Suprapubic skin (tissue), 4 donors: ENCODE data around the gene SPAG8. TPM values are rescaled to one million over a fixed set of nuclear protein-coding genes. Genes with fewer than 3 reads are reported as not detected.

Source experiments
- DNase-seq, 2 donors: peaks; one replicate each; pipeline ENCODE4 v3.0.0-alpha.2; 2019; ENCODE audit warnings: low spot score in 2 of 2
- H3K27ac ChIP-seq: fragments of 200-600 bp; sonication (generic); one replicate; pipeline ENCODE4 v1.5.1; 2019
- H3K27me3 ChIP-seq: fragments of 200-600 bp; sonication (generic); one replicate; pipeline ENCODE4 v1.5.1; 2019
- H3K36me3 ChIP-seq: fragments of 200-600 bp; sonication (generic); one replicate; pipeline ENCODE4 v1.5.1; 2019
- H3K4me1 ChIP-seq: fragments of 200-600 bp; sonication (generic); one replicate; pipeline ENCODE4 v1.5.1; 2019
- H3K4me3 ChIP-seq: fragments of 200-600 bp; sonication (generic); one replicate; pipeline ENCODE4 v1.5.1; 2019; ENCODE audit warnings: mild to moderate bottlenecking
- H3K9me3 ChIP-seq: fragments of 200-600 bp; sonication (generic); one replicate; pipeline ENCODE4 v1.5.1; 2019
- EP300 ChIP-seq: sonication (generic); formaldehyde crosslinking; IDR thresholded peaks from one replicate; pipeline ENCODE4 v1.6.1; 2017; ENCODE audit warnings: antibody characterized with exemption
- POLR2A ChIP-seq, 2 donors: fragments of 450-650 bp; IDR thresholded peaks; one replicate each; pipeline ENCODE4 v1.6.1; 2017; ENCODE audit warnings: antibody characterized with exemption in 2 of 2, mild to moderate bottlenecking in 2 of 2, moderate library complexity in 2 of 2
- POLR2AphosphoS5 ChIP-seq, 3 donors: sonication (generic); formaldehyde crosslinking; IDR thresholded peaks; one replicate each; pipeline ENCODE4 v1.6.1; 2017; ENCODE audit warnings: antibody characterized with exemption in 3 of 3
- WGBS: methylation state at CpG from one replicate; pipeline ENCODE4 v1.1.5; 2018; 5-methylcytosine and 5-hydroxymethylcytosine counted together
- total RNA-seq, 4 donors: library from RNA; depleted of rRNA; stranded (reverse); fragments of >200 nt; gene quantifications; one replicate each; pipeline ENCODE4 v1.1.0, GENCODE V29; 2016
- TF ChIP-seq, protein P1 (sequence below), 2 donors: fragments of 200-600 bp in 1 of 2; fragments of 450-650 bp in 1 of 2; sonication (generic) in 1 of 2; IDR thresholded peaks; one replicate each; pipeline ENCODE4 v1.5.1; 2016 to 2019; ENCODE audit warnings: antibody characterized with exemption in 2 of 2, mild to moderate bottlenecking in 1 of 2, moderate library complexity in 1 of 2

SPAG8 gene
- total RNA-seq, result under 1 TPM in 3 of 4 donors, not detected in 1; 0.47 to 0.53 (median 0.52) TPM

GRCh38 chr9:35812025-35812602 is at the start of gene SPAG8:
Gene SPAG8, minus strand, starts transcription at chr9:35812262. Its CDS starts 115 bp downstream, at chr9:35812147.
- DNase-seq, result peak; percentile 95 to 96
- Histone ChIP-seq H3K9me3 (no peaks in the 10 kb centered on the region), H3K4me1 (peaks cover 36% of the 10 kb centered on the region), H3K36me3 (peaks cover 11% of the 10 kb centered on the region), H3K27me3 (no peaks in the 10 kb centered on the region), H3K4me3 (peak within 1 kb of the TSS; percentile 55), H3K27ac (peak within 1 kb of the TSS; percentile 62)
- 4% methylated on average over 13 of the region's 28 CpGs for WGBS
- TF ChIP-seq, protein P1, sequence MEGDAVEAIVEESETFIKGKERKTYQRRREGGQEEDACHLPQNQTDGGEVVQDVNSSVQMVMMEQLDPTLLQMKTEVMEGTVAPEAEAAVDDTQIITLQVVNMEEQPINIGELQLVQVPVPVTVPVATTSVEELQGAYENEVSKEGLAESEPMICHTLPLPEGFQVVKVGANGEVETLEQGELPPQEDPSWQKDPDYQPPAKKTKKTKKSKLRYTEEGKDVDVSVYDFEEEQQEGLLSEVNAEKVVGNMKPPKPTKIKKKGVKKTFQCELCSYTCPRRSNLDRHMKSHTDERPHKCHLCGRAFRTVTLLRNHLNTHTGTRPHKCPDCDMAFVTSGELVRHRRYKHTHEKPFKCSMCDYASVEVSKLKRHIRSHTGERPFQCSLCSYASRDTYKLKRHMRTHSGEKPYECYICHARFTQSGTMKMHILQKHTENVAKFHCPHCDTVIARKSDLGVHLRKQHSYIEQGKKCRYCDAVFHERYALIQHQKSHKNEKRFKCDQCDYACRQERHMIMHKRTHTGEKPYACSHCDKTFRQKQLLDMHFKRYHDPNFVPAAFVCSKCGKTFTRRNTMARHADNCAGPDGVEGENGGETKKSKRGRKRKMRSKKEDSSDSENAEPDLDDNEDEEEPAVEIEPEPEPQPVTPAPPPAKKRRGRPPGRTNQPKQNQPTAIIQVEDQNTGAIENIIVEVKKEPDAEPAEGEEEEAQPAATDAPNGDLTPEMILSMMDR (IDR thresholded peaks at IDR 0.05), result no peak
- TF ChIP-seq POLR2A (IDR thresholded peaks at IDR 0.05) (no peak), EP300 (no peak), POLR2AphosphoS5 (IDR thresholded peaks at IDR 0.05) (no peak)

DNA sequence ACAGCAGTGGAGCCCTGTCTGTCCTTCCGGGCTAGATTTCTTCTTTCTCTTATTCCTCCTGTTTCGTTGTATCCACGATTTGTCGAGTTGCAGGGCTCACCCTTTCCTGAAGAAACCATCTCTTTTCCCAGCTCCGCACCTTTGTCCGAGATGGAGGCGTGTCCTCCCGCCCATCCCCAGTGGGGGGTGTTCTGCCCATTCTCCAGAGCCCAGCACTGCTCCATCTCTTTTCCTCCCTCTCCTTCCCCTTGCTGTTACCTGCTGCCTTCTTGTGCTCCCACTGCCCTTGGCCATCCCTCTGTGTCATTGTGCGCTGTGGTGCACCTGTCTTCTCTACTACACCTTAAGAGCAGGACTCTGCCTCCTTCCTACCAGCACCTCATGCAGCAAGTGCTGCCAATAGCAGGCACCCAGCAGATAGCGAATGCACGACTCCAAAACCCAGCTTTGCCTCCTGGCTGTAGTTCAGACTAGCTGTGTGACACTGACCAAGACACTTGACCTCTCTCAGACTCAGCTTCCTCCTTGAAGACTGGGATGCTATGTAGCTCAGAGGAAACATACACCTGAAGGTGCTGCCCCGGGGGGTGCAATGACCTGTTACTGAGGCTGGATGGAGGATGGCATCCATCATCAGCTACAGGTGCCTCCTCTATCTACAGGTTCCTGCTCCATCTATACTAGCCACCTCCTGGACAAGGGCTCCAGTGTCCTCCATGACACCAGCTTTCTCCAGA is 49.3 kb upstream of the SPAG8 start:
- no peaks in the 10 kb centered on the region for H3K36me3 ChIP-seq
- no peak for DNase-seq
- no peaks in the 10 kb centered on the region for H3K9me3 ChIP-seq
- no peak overlapping the region for H3K4me3 ChIP-seq
- peaks cover 3% of the 10 kb centered on the region for H3K4me1 ChIP-seq
- no peak overlapping the region for H3K27ac ChIP-seq
- peaks cover 15% of the 10 kb centered on the region for H3K27me3 ChIP-seq
- TF ChIP-seq POLR2AphosphoS5 (IDR thresholded peaks at IDR 0.05), result no peak
- TF ChIP-seq, protein P1 (IDR thresholded peaks at IDR 0.05), result no peak
- TF ChIP-seq POLR2A (IDR thresholded peaks at IDR 0.05), result no peak
- no peak for TF ChIP-seq EP300
- 70% methylated on average over 12 of the region's 12 CpGs for WGBS

GRCh38 chr9:35859990-35860339 is 47.9 kb upstream of the SPAG8 start:
- 42% methylated on average over 3 of the region's 3 CpGs for whole genome bisulfite sequencing

GRCh38 chr9:35859310-35859989 is 47.4 kb upstream of the SPAG8 start:
- Histone ChIP-seq H3K36me3 (no peaks in the 10 kb centered on the region), H3K4me1 (peaks cover 3% of the 10 kb centered on the region), H3K4me3 (no peak overlapping the region), H3K27ac (no peak overlapping the region), H3K27me3 (peaks cover 15% of the 10 kb centered on the region), H3K9me3 (no peaks in the 10 kb centered on the region)
- TF ChIP-seq, protein P1 (IDR thresholded peaks at IDR 0.05), result no peak
- no peak for TF ChIP-seq EP300
- TF ChIP-seq POLR2A (IDR thresholded peaks at IDR 0.05), result no peak
- no peak for DNase-seq
- WGBS, result 55% methylated on average over 14 of the region's 16 CpGs

More at GRCh38 chr9:35859990-35860339, 47.9 kb upstream of the SPAG8 start:
- TF ChIP-seq POLR2A (IDR thresholded peaks at IDR 0.05), result no peak
- TF ChIP-seq, protein P1 (IDR thresholded peaks at IDR 0.05), result no peak
- TF ChIP-seq POLR2AphosphoS5 (IDR thresholded peaks at IDR 0.05), result no peak
- no peak for TF ChIP-seq EP300
- H3K4me3 ChIP-seq, result no peak overlapping the region
- no peak for DNase-seq
- H3K27ac ChIP-seq, result no peak overlapping the region
- H3K4me1 ChIP-seq, result peaks cover 3% of the 10 kb centered on the region
- no peaks in the 10 kb centered on the region for H3K36me3 ChIP-seq
- H3K9me3 ChIP-seq, result no peaks in the 10 kb centered on the region
- H3K27me3 ChIP-seq, result peaks cover 15% of the 10 kb centered on the region

- Histone ChIP-seq H3K36me3 (no peaks in the 10 kb centered on the region), H3K9me3 (no peaks in the 10 kb centered on the region), H3K4me1 (peaks cover 3% of the 10 kb centered on the region), H3K27me3 (peaks cover 15% of the 10 kb centered on the region), H3K27ac (no peak overlapping the region), H3K4me3 (no peak overlapping the region)
- no peak for TF ChIP-seq EP300
- TF ChIP-seq POLR2AphosphoS5 (IDR thresholded peaks at IDR 0.05), result no peak
- TF ChIP-seq, protein P1 (IDR thresholded peaks at IDR 0.05), result no peak
- no peak for DNase-seq
- 72% methylated on average over 5 of the region's 5 CpGs for WGBS
These were observed 46.4 kb upstream of the SPAG8 start for GRCh38 chr9:35858458-35858857.
